ENCODE measurements around the gene MTFR2.

- TF ChIP-seq CTCF (conservative IDR thresholded peaks at IDR 0.05; ENCODE audit: low read depth, low read length): no peak
- TF ChIP-seq EZH2 (IDR thresholded peaks at IDR 0.05; ENCODE audit: low read length, unreplicated experiment): no peak
- no peak for TF ChIP-seq EZH2phosphoT487 (IDR thresholded peaks at IDR 0.05; ENCODE audit: borderline replicate concordance, low read length)
These were observed at the start of gene MTFR2 for GRCh38 chr6:136249811-136250685.

All from PC-3 (cell line).